ENCODE measurements around the gene PIGQ. TPM values are rescaled to one million over a fixed set of nuclear protein-coding genes. Genes with fewer than 3 reads are reported as not detected.

The PIGQ gene
- total RNA-seq, 1 experiment from 2014 or later, result 72.5 TPM

DNA sequence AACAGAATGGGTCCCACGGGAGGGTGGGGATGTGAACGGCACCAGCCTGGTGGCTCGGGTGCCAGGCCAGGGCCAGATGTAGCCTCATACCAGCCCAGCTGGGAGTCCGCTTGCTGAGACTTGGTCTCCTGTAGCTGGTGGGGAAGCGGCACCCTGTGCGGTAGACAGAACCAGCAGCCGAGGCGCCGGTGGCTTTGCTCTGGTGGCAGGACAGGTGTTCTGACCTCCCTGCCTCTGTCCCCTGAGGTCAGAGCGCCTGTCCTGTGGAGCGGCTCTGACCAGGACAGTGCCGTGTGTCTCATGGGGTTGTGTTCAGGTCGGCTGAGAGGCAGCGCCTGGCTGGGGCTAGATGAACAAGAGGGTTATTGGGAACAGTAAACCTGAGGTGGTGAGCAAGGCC is 40.2 kb downstream of the PIGQ start:
- DNase-seq, result no peak
- H3K4me3 ChIP-seq, result no peak overlapping the region
- H3K79me2 ChIP-seq (ENCODE audit: low read depth), result 0 out of 2 replicates have a peak, but pooled peaks cover 1% of the 10 kb centered on the region
- ChIA-PET CTCF (interaction anchor here (0.9 to 1.3 kb wide), 2 partner anchors 9 to 16 kb away, joined by 3 read pairs; no protein-coding TSS in a partner anchor), POLR2A (ENCODE audit: unreplicated experiment) (interaction anchor here (0.7 kb wide), 1 partner anchor 32 kb away, joined by 3 read pairs; no protein-coding TSS in a partner anchor)
- H3K27me3 ChIP-seq (ENCODE audit: insufficient read depth, low read depth), result no peaks in the 10 kb centered on the region
- intact Hi-C loops (cut with micrococcal nuclease; ENCODE audit: unreplicated experiment), result no loop called here
- H3K9me2 ChIP-seq (ENCODE audit: insufficient read depth), result no peaks in the 10 kb centered on the region
- H3K27ac ChIP-seq, result no peak overlapping the region
- no TSS peak for BruUV-seq (replicated peaks)
- H3K9me3 ChIP-seq (ENCODE audit: insufficient read depth, low read depth), result no peaks in the 10 kb centered on the region
- no peak for TF ChIP-seq CTCF (conservative IDR thresholded peaks at IDR 0.05)
- TF ChIP-seq EZH2 (IDR thresholded peaks at IDR 0.05; ENCODE audit: low read depth), result no peak
- H3K4me2 ChIP-seq, result no peak overlapping the region
- peaks cover 4% of the 10 kb centered on the region; the same call in 1 of the 2 replicates for H4K20me1 ChIP-seq (ENCODE audit: insufficient read depth)
- no peak overlapping the region for H2AFZ ChIP-seq
- no peaks in the 10 kb centered on the region for H3F3A ChIP-seq (ENCODE audit: insufficient read depth, low read depth)
- no peaks in the 10 kb centered on the region for H3K4me1 ChIP-seq (replicated peaks; ENCODE audit: insufficient read depth)
- H3K36me3 ChIP-seq (ENCODE audit: low read depth), result no peaks in the 10 kb centered on the region

GRCh38 chr16:610513-611381 is 41.0 kb downstream of the PIGQ start:
- POLR2A ChIA-PET (ENCODE audit: unreplicated experiment), result no interaction called here
- Histone ChIP-seq H3K79me2 (ENCODE audit: low read depth) (0 out of 2 replicates have a peak, but pooled peaks cover 3% of the 10 kb centered on the region), H3K27me3 (ENCODE audit: insufficient read depth, low read depth) (no peaks in the 10 kb centered on the region), H3K4me3 (no peak overlapping the region), H3F3A (ENCODE audit: insufficient read depth, low read depth) (no peaks in the 10 kb centered on the region), H3K4me1 (replicated peaks; ENCODE audit: insufficient read depth) (no peaks in the 10 kb centered on the region), H2AFZ (no peak overlapping the region), H4K20me1 (ENCODE audit: insufficient read depth) (peaks cover 4% of the 10 kb centered on the region; the same call in 1 of the 2 replicates), H3K27ac (no peak overlapping the region), H3K9me2 (ENCODE audit: insufficient read depth) (no peaks in the 10 kb centered on the region), H3K9me3 (ENCODE audit: insufficient read depth, low read depth) (no peaks in the 10 kb centered on the region), H3K36me3 (ENCODE audit: low read depth) (no peaks in the 10 kb centered on the region), H3K4me2 (no peak overlapping the region)
- TF ChIP-seq CTCF (conservative IDR thresholded peaks at IDR 0.05) (peak; percentile 68), EZH2 (IDR thresholded peaks at IDR 0.05; ENCODE audit: low read depth) (no peak)
- BruUV-seq (replicated peaks), result no TSS peak
- no peak for DNase-seq
- CTCF ChIA-PET, result interaction anchor here (0.9 to 1.3 kb wide), 2 partner anchors 10 to 17 kb away, joined by 3 read pairs; no protein-coding TSS in a partner anchor
- intact Hi-C loops (cut with micrococcal nuclease; ENCODE audit: unreplicated experiment), result no loop called here

DNA sequence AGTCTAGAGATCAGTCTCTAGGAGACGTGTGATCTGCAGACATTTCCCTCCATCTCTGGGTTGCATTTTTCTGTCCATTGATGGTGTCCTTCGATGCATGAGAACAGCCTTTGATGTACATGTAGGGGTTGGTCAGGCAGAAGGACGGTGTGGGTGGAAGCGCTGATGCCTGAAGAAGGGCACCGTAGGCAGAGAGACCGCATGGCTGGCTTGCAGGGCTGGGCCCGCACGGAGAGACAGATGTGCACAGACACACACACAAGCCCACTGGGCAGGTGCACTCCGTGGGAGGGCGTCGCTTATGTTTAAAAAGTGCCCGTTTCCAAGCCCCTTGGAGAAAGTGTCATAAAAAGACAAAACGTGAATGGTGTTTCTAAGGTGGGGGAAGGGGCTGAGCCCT is 45.4 kb downstream of the PIGQ start:
- intact Hi-C loops (cut with micrococcal nuclease; ENCODE audit: unreplicated experiment), result no loop called here
- Histone ChIP-seq H3K4me3 (no peak overlapping the region), H3K4me1 (replicated peaks; ENCODE audit: insufficient read depth) (no peaks in the 10 kb centered on the region), H3K27me3 (ENCODE audit: insufficient read depth, low read depth) (no peaks in the 10 kb centered on the region), H2AFZ (no peak overlapping the region), H3K9me2 (ENCODE audit: insufficient read depth) (no peaks in the 10 kb centered on the region), H3K36me3 (ENCODE audit: low read depth) (no peaks in the 10 kb centered on the region), H4K20me1 (ENCODE audit: insufficient read depth) (peaks cover 4% of the 10 kb centered on the region; the same call in 1 of the 2 replicates), H3K4me2 (no peak overlapping the region), H3K9me3 (ENCODE audit: insufficient read depth, low read depth) (no peaks in the 10 kb centered on the region), H3K79me2 (ENCODE audit: low read depth) (0 out of 2 replicates have a peak, but pooled peaks cover 3% of the 10 kb centered on the region), H3F3A (ENCODE audit: insufficient read depth, low read depth) (no peaks in the 10 kb centered on the region), H3K27ac (no peak overlapping the region)
- TF ChIP-seq EZH2 (IDR thresholded peaks at IDR 0.05; ENCODE audit: low read depth), result no peak
- no peak for TF ChIP-seq CTCF (conservative IDR thresholded peaks at IDR 0.05)
- BruUV-seq (replicated peaks), result no TSS peak
- ChIA-PET CTCF (no interaction called here), POLR2A (ENCODE audit: unreplicated experiment) (no interaction called here)
- DNase-seq, result no peak

Data from PC-9 (cell line).